Measurements from ENCODE around the gene SLC9A9. TPM values are rescaled to one million over a fixed set of nuclear protein-coding genes. Genes with fewer than 3 reads are reported as not detected.

SLC9A9 gene
- total and polyA plus RNA-seq, 10 of the 15 experiments (the other 5 are each of a cell fraction or from before 2014, with no cell fraction given) = 3.5 to 14.2 (median 9.3) TPM

DNA sequence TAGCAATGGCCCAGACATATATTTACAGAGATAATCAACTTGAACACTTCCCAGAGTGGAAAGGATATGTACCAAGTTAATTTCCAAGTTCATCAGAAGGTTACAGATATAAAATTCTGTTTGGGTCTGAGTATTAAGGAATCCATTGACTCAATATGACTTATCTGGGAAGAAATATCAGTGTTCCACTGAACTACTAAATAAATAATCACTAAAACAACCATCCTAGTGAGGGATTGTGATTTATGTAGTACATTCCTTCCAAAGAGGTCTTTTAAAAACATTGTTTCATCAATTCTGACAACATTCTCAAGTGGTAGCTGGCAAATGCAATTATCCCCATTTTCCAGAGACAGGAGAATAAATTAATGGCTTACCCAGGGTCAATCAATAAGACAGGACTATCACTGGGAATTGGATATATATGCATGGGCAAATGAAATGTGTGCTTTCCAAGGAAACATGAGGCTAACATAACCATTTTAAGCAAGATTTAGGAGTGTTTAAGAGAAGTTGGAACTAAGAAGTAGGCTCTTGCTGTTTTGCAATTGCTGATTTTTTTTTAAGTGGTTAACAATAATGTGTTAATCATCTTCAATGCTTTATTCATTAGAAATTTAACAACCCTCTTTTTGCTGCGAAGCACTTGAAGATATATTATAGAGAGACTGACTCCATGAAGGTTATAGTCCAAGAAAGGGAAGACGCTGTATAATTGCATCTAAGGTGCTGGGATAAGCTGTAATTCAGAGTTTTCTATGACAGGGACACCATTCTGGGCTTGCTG is 37.9 kb downstream of the SLC9A9 start (continued):
- TF ChIP-seq MYB (IDR thresholded peaks at IDR 0.05; ENCODE audit: borderline replicate concordance, low read depth, low read length) = no peak
- TF ChIP-seq NFYB (IDR thresholded peaks at IDR 0.05; ENCODE audit: insufficient read depth, low read depth, low read length) = no peak
- TF ChIP-seq TCF3 (IDR thresholded peaks at IDR 0.05; ENCODE audit: borderline replicate concordance, insufficient read depth, low read depth, low read length) = no peak
- no peak for TF ChIP-seq HDAC6 (IDR thresholded peaks at IDR 0.05; ENCODE audit: unreplicated experiment)
- TF ChIP-seq FOXM1 (IDR thresholded peaks at IDR 0.05; ENCODE audit: low read depth, low read length) = no peak
- no peak for TF ChIP-seq SMAD1 (IDR thresholded peaks at IDR 0.05; ENCODE audit: low read depth, partially characterized antibody)
- no peak for TF ChIP-seq SRF (IDR thresholded peaks at IDR 0.05; ENCODE audit: low read depth in 2 of 2, low read length in 2 of 2)

DNA sequence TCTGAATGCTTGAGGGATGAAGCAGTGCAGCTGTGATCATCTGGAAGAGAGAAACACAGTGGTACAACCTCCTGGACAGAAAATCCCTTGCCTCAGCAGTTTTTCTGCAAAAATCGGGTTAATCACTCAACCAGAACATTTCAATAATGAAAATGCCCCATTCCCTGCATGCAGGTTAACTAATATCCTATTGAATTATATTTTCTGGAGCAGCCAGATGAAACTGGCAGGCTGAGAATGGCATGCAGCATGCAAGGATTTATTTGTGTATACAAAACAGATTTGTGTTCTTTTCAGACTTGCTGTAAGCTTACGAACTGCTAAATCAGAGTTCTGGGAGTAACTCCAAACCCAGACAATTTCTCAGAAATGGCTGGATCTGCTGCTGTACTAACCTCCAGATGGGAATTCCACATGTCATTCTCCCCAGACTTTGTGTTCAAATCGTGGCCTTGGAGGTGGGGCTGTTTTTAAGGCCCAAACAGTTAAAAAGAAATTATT is 39.1 kb downstream of the SLC9A9 start:
- WGBS (ENCODE audit: insufficient coverage, insufficient replicate concordance, low lambda C conversion rate, missing lambda C conversion rate) = 50% methylated on average over 3 of the region's 3 CpGs
- ChIA-PET RAD21 (ENCODE audit: unreplicated experiment) (no interaction called here), POLR2A (no interaction called here), SMC1A (ENCODE audit: uncharacterized antibody, unreplicated experiment) (no interaction called here), CTCF (no interaction called here)
- no peak overlapping the region for H2AFZ ChIP-seq (ENCODE audit: control insufficient read depth, low read depth, low read length)
- intact Hi-C loops (cut with micrococcal nuclease; ENCODE audit: unreplicated experiment) = no loop called here
- in situ Hi-C loops (cut with MboI) = no loop called here
- ATAC-seq (no peak), FAIRE-seq (no peak), DNase-seq (ENCODE audit: low read depth, low spot score) (no peak)
- H3K27me3 ChIP-seq (replicated peaks in 1 of 2; ENCODE audit: control insufficient read depth in 2 of 2, insufficient read depth in 2 of 2, low read length in 1 of 2) = no peaks in the 10 kb centered on the region
- no peak overlapping the region for H3K4me2 ChIP-seq (ENCODE audit: control insufficient read depth, insufficient read depth)
- no peak overlapping the region for H3K27ac ChIP-seq (ENCODE audit: control insufficient read depth, insufficient read depth)
- H3K9me3 ChIP-seq (replicated peaks; ENCODE audit: control insufficient read depth, insufficient read depth, low read length) = no peaks in the 10 kb centered on the region
- no peak overlapping the region for H3K9ac ChIP-seq (ENCODE audit: control insufficient read depth, insufficient read depth, low read length)
- no peaks in the 10 kb centered on the region for H3K79me2 ChIP-seq (ENCODE audit: control insufficient read depth, insufficient read depth, low read length)
- H3K4me3 ChIP-seq = no peak overlapping the region
- no peaks in the 10 kb centered on the region for H4K20me1 ChIP-seq (ENCODE audit: control insufficient read depth, insufficient read depth)
- H3K4me1 ChIP-seq (ENCODE audit: control insufficient read depth, insufficient read depth, low read length) = peaks cover 12% of the 10 kb centered on the region
- H3K36me3 ChIP-seq (ENCODE audit: control insufficient read depth in 2 of 2, insufficient read depth in 2 of 2, low read length in 1 of 2) = no peaks in the 10 kb centered on the region
- no TSS peak for BruUV-seq (replicated peaks)
- TF ChIP-seq CEBPB (IDR thresholded peaks at IDR 0.05; ENCODE audit: borderline replicate concordance in 1 of 2, low read depth in 2 of 2, low read length in 2 of 2) = no peak
- TF ChIP-seq, protein P1, sequence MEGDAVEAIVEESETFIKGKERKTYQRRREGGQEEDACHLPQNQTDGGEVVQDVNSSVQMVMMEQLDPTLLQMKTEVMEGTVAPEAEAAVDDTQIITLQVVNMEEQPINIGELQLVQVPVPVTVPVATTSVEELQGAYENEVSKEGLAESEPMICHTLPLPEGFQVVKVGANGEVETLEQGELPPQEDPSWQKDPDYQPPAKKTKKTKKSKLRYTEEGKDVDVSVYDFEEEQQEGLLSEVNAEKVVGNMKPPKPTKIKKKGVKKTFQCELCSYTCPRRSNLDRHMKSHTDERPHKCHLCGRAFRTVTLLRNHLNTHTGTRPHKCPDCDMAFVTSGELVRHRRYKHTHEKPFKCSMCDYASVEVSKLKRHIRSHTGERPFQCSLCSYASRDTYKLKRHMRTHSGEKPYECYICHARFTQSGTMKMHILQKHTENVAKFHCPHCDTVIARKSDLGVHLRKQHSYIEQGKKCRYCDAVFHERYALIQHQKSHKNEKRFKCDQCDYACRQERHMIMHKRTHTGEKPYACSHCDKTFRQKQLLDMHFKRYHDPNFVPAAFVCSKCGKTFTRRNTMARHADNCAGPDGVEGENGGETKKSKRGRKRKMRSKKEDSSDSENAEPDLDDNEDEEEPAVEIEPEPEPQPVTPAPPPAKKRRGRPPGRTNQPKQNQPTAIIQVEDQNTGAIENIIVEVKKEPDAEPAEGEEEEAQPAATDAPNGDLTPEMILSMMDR (IDR thresholded peaks at IDR 0.05 in 2 of 3, conservative IDR thresholded peaks at IDR 0.05 in 1 of 3; ENCODE audit: control insufficient read depth in 2 of 3, extremely low read depth in 1 of 3, insufficient read depth in 1 of 3, low read depth in 3 of 3, low read length in 3 of 3) = no peak
- no peak for TF ChIP-seq BRCA1 (IDR thresholded peaks at IDR 0.05; ENCODE audit: low read depth, low read length)
- TF ChIP-seq ETV6 (conservative IDR thresholded peaks at IDR 0.05 in 1 of 2, IDR thresholded peaks at IDR 0.05 in 1 of 2; ENCODE audit: borderline replicate concordance in 1 of 2, low read depth in 1 of 2) = no peak
- no peak for TF ChIP-seq ZNF207 (IDR thresholded peaks at IDR 0.05; ENCODE audit: borderline replicate concordance)
- TF ChIP-seq, protein P2, sequence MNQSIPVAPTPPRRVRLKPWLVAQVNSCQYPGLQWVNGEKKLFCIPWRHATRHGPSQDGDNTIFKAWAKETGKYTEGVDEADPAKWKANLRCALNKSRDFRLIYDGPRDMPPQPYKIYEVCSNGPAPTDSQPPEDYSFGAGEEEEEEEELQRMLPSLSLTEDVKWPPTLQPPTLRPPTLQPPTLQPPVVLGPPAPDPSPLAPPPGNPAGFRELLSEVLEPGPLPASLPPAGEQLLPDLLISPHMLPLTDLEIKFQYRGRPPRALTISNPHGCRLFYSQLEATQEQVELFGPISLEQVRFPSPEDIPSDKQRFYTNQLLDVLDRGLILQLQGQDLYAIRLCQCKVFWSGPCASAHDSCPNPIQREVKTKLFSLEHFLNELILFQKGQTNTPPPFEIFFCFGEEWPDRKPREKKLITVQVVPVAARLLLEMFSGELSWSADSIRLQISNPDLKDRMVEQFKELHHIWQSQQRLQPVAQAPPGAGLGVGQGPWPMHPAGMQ (IDR thresholded peaks at IDR 0.05; ENCODE audit: borderline replicate concordance) = no peak
- TF ChIP-seq ZNF384 (IDR thresholded peaks at IDR 0.05; ENCODE audit: borderline replicate concordance, low read depth, low read length) = no peak
- no peak for TF ChIP-seq CBX5 (IDR thresholded peaks at IDR 0.05; ENCODE audit: low read depth)
- TF ChIP-seq, protein P3, sequence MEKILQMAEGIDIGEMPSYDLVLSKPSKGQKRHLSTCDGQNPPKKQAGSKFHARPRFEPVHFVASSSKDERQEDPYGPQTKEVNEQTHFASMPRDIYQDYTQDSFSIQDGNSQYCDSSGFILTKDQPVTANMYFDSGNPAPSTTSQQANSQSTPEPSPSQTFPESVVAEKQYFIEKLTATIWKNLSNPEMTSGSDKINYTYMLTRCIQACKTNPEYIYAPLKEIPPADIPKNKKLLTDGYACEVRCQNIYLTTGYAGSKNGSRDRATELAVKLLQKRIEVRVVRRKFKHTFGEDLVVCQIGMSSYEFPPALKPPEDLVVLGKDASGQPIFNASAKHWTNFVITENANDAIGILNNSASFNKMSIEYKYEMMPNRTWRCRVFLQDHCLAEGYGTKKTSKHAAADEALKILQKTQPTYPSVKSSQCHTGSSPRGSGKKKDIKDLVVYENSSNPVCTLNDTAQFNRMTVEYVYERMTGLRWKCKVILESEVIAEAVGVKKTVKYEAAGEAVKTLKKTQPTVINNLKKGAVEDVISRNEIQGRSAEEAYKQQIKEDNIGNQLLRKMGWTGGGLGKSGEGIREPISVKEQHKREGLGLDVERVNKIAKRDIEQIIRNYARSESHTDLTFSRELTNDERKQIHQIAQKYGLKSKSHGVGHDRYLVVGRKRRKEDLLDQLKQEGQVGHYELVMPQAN (conservative IDR thresholded peaks at IDR 0.05) = no peak
